RPMI8226 (cell line): Measurements from ENCODE around the gene OR4C11.

Source experiments
- DNase-seq: peaks from one replicate; pipeline ENCODE4 v3.0.0-alpha.2; 2015

OR4C11 gene, protein sequence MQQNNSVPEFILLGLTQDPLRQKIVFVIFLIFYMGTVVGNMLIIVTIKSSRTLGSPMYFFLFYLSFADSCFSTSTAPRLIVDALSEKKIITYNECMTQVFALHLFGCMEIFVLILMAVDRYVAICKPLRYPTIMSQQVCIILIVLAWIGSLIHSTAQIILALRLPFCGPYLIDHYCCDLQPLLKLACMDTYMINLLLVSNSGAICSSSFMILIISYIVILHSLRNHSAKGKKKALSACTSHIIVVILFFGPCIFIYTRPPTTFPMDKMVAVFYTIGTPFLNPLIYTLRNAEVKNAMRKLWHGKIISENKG

DNA sequence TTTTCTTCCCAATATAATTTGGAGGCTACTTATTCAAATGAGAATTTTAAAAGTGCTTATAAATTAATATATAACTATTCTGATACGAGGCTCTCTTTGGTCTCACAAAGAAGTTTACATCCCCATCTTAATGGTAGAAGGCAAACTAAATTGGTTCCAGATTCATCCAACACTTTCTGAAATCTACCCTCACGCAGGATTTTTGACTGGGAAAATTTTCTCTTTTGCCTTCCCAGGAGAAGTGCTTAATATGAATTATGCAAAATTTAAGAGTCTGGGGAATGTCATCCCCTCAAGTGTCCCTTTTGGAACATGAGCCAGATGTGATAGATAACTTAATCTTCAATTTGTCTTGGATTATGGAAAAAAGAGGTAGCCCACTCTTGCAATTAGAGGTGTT lies at the start of gene OR4C11:
Gene OR4C11 (minus strand): TSS at position 101 of the 400 bp plus-strand sequence. CDS start 3,272 bp downstream, outside the sequence.
- DNase-seq: no peak

DNA sequence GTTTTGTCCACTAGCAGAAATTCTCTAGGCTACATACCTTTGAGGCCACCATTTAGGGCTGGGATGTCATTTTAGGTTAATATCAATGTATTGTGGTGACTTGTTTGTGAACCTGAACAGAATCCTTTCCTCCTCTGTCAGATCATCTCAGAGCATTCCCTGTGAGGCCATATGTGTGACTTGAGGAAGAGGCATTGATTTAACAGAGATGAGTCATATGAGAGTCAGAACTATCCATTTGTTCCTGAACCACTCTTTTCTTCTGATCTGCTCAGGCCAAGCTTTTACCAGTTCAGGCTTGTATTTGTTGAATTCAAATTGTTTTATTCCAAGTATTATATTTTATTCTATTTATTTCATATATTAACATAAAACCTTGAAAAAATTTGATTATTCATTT lies 47.7 kb upstream of the OR4C11 start:
- no peak for DNase-seq

DNA sequence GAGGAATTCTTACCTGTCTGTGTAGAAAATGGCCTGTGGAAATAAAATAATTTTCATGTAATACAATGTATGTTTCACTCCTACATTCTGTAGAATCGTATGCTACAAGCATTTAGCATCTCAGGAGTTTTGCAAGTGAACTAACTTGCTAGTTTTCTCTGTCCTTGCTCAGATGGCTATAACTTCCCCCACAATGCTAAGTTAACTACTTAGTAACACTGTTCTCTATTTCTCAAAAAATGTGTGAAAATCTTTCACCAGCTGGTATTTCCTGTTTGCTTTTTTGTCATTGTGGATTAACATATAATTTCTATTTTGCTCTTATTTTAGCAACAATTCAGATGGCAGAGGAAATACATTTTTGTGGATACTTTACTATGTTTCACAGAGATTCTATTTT lies 45.1 kb upstream of the OR4C11 start:
- no peak for DNase-seq

DNA sequence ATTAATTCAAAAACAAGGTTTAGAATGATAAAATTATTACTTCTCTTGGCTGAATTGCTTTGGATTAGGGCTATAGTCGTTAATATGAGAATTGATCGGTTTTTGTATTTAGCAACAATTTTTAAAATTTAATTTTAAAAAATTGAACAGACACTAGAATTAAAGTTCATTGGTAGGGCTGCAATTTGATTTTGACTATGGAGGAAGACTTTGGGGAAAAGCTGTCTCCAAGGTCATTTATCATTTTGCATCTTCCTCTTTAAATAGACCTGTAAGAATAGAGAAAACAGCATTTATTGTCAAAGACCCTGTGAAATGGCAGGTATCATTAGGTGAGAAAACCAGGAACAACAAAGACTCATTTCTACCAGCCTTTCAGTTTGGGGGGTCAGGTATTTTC lies 40.6 kb upstream of the OR4C11 start, which contains the start of gene OR4S2:
Gene OR4S2 (plus strand): TSS at position 301 of the 400 bp plus-strand sequence. CDS start 2,577 bp downstream, outside the sequence.
- no peak for DNase-seq

DNA sequence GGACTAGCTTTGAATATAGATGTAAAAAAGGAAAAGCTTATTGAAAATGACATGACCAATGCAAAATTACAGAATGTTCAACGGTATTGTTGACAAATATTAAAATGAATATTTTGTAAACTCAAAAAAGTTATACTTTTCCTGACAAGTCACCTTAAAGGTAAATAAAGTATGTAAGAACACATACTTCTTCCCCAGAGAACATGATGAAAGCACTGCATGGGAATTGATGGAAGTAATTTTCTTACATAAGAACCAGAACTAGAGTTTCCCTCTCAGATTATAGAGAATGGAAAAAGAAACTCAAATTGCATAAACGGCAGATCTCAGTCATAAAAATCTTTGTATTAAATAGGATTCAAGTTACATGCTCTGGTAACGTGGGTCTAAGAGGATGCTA lies 27.4 kb upstream of the OR4C11 start, which contains the start of gene OR4P4:
Gene OR4P4 (plus strand): TSS at position 301 of the 400 bp plus-strand sequence.
- DNase-seq: no peak

DNA sequence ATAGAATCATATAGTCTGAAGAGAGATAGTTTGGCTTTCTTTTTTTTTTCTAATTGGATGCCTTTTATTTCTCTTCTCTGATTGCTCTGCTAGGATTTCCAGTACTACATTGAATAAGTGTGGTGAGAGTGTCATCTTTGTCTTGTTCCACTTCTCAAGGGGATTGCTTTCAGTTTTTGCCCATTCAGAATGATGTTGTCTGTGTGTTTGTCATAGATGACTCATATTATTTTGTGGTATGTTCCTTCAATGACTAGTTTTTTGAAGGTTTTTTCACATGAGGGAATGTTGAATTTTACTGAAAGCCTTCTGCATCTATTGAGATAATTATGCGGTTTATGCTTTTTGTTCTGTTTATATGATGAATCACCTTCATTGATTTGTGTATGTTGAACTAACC lies 17.1 kb upstream of the OR4C11 start:
- no peak for DNase-seq

DNA sequence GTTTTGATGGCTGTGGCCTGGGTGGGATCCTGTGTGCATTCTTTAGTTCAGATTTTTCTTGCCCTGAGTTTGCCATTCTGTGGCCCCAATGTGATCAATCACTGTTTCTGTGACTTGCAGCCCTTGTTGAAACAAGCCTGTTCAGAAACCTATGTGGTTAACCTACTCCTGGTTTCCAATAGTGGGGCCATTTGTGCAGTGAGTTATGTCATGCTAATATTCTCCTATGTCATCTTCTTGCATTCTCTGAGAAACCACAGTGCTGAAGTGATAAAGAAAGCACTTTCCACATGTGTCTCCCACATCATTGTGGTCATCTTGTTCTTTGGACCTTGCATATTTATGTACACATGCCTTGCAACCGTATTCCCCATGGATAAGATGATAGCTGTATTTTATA lies 34.9 kb downstream of the OR4C11 start:
- DNase-seq: no peak

DNA sequence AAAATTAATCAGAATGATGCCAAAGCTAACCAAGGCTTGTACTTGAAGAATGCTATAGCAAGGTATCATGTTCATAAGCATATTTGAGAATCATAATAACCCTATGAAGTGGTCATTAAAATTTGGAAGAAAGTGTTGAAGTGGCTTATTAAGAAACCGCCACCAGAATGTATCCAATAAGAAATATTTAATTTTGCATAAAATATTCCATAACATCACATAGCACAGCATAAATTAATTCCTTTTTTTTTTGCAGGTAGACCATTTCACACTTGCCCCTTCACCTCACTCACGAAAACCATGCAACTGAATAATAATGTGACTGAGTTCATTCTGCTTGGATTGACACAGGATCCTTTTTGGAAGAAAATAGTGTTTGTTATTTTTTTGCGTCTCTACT lies 35.6 kb downstream of the OR4C11 start, which contains the start of gene OR4C16:
Gene OR4C16 (plus strand): TSS at position 301 of the 400 bp plus-strand sequence. CDS start 0 bp downstream, at position 301.
- no peak for DNase-seq

DNA sequence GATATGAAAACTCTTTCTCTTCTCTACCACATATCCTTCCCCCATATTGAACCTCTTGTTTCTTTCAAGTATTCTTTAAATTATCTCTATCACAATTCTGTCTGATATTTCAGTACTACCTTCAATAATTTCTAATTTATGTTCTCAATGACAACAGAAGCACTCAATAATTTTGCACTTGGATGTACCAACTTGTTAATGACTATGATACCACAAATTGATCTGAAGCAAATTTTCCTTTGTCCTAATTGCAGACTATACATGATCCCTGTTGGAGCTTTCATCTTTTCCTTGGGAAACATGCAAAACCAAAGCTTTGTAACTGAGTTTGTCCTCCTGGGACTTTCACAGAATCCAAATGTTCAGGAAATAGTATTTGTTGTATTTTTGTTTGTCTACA lies 53.3 kb downstream of the OR4C11 start, which contains the start of gene OR4C15:
Gene OR4C15 (plus strand): TSS at position 301 of the 400 bp plus-strand sequence. CDS start 0 bp downstream, at position 301.
- DNase-seq: no peak
